HepG2 (cell line): ENCODE measurements around the gene ADGRL1. TPM values are rescaled to one million over a fixed set of nuclear protein-coding genes. Genes with fewer than 3 reads are reported as not detected.
A peak's percentile ranks its signal among the peaks of the same experiment; 100 is the strongest.

Experiments
- CREB1 ChIP-seq, 2 experiments: fragments of 450-650 bp in 1 of 2; IDR thresholded peaks; 2 replicates each; pipeline ENCODE4 v1.6.1; 2016 to 2017; ENCODE audit warnings: control low read depth in 1 of 2, mild to moderate bottlenecking in 1 of 2, missing compliant biosample characterization in 1 of 2, missing genetic modification characterization in 1 of 2
- DBP ChIP-seq: sonication (generic); formaldehyde crosslinking; IDR thresholded peaks from 2 replicates; pipeline ENCODE4 v1.4.0; 2020; ENCODE audit warnings: missing genetic modification reagents; ENCODE audit errors: not compliant biosample characterization
- HOXA5 ChIP-seq: sonication (generic); formaldehyde crosslinking; IDR thresholded peaks from 2 replicates; pipeline ENCODE4 v1.4.0; 2020; ENCODE audit warnings: missing genetic modification reagents
- MZF1 ChIP-seq: sonication (generic); formaldehyde crosslinking; IDR thresholded peaks from 2 replicates; pipeline ENCODE4 v1.8.1; 2023; ENCODE audit warnings: mild to moderate bottlenecking, missing genetic modification reagents, borderline replicate concordance
- POGK ChIP-seq: sonication (generic); formaldehyde crosslinking; conservative IDR thresholded peaks from 2 replicates; pipeline ENCODE4 v1.8.0; 2022; ENCODE audit warnings: mild to moderate bottlenecking, moderate library complexity, missing genetic modification reagents
- POGZ ChIP-seq: sonication (generic); formaldehyde crosslinking; IDR thresholded peaks from 2 replicates; pipeline ENCODE4 v1.4.0; 2020; ENCODE audit warnings: mild to moderate bottlenecking, missing genetic modification reagents
- SMYD3 ChIP-seq: sonication (generic); formaldehyde crosslinking; IDR thresholded peaks from 2 replicates; pipeline ENCODE4 v1.8.1; 2023; ENCODE audit warnings: mild to moderate bottlenecking, missing genetic modification reagents
- SSRP1 ChIP-seq: IDR thresholded peaks from 2 replicates; pipeline ENCODE4 v1.6.1; 2016; ENCODE audit warnings: control low read depth
- STAG1 ChIP-seq: sonication (generic); formaldehyde crosslinking; IDR thresholded peaks from 2 replicates; pipeline ENCODE4 v1.4.0; 2020; ENCODE audit warnings: missing genetic modification reagents
- ZNF224 ChIP-seq: sonication (generic); formaldehyde crosslinking; IDR thresholded peaks from 2 replicates; pipeline ENCODE4 v1.5.0; 2020; ENCODE audit warnings: mild to moderate bottlenecking, missing genetic modification reagents
- ZNF367 ChIP-seq: sonication (generic); formaldehyde crosslinking; IDR thresholded peaks from 2 replicates; pipeline ENCODE4 v1.4.0; 2020; ENCODE audit warnings: missing genetic modification reagents, borderline replicate concordance
- ZNF569 ChIP-seq: sonication (generic); formaldehyde crosslinking; IDR thresholded peaks from 2 replicates; pipeline ENCODE4 v1.5.0; 2020; ENCODE audit warnings: mild to moderate bottlenecking, missing genetic modification reagents, moderate library complexity, borderline replicate concordance
- ZSCAN5A ChIP-seq: sonication (generic); formaldehyde crosslinking; IDR thresholded peaks from 2 replicates; pipeline ENCODE4 v1.8.0; 2022; ENCODE audit warnings: mild to moderate bottlenecking, missing genetic modification reagents, borderline replicate concordance
- polyA plus RNA-seq, 8 experiments: library from polyadenylated mRNA; depleted of rRNA in 3 of 8; stranded (reverse) in 7 of 8; unstranded in 1 of 8; fragments of >200 nt; fragmentation: Illumina TruSeq in 4 of 8; extraction: Trizol in 4 of 8; gene quantifications; 2 replicates each; pipeline versions ENCODE4 v1.2.1 to v1.2.3, GENCODE V29; 2011 to 2016; ENCODE audit warnings: low read depth in 4 of 8, missing spikeins in 1 of 8, mixed read lengths in 1 of 8; ENCODE audit not compliant: insufficient read depth in 1 of 8
- total RNA-seq, 5 experiments: library from RNA; depleted of rRNA; stranded (reverse); fragments of >200 nt; fragmentation: Illumina TruSeq; extraction: Trizol; gene quantifications; 2 replicates each; pipeline ENCODE4 v1.2.3, GENCODE V29; 2016; ENCODE audit warnings: low read depth in 1 of 5
- TF ChIP-seq, protein P1 (sequence below): sonication (generic); formaldehyde crosslinking; IDR thresholded peaks from 2 replicates; pipeline ENCODE4 v1.8.0; 2022; ENCODE audit warnings: mild to moderate bottlenecking, missing genetic modification reagents; ENCODE audit not compliant: insufficient replicate concordance
- TF ChIP-seq, protein P2 (sequence below): sonication (generic); formaldehyde crosslinking; IDR thresholded peaks from 2 replicates; pipeline ENCODE4 v1.4.0; 2020; ENCODE audit warnings: missing genetic modification reagents, borderline replicate concordance
- TF ChIP-seq, protein P3 (sequence below): sonication (generic); formaldehyde crosslinking; IDR thresholded peaks from 2 replicates; pipeline ENCODE4 v1.5.1; 2020; ENCODE audit warnings: mild to moderate bottlenecking, missing genetic modification reagents, borderline replicate concordance
- TF ChIP-seq, protein P4 (sequence below): sonication (generic); formaldehyde crosslinking; IDR thresholded peaks from 2 replicates; pipeline ENCODE4 v1.5.0; 2020; ENCODE audit warnings: missing genetic modification reagents

ADGRL1 gene
- total and polyA plus RNA-seq, 2 of the 13 experiments (the other 11 are each of a cell fraction or from before 2014, with no cell fraction given), result 0.49 to 1.7 TPM

DNA sequence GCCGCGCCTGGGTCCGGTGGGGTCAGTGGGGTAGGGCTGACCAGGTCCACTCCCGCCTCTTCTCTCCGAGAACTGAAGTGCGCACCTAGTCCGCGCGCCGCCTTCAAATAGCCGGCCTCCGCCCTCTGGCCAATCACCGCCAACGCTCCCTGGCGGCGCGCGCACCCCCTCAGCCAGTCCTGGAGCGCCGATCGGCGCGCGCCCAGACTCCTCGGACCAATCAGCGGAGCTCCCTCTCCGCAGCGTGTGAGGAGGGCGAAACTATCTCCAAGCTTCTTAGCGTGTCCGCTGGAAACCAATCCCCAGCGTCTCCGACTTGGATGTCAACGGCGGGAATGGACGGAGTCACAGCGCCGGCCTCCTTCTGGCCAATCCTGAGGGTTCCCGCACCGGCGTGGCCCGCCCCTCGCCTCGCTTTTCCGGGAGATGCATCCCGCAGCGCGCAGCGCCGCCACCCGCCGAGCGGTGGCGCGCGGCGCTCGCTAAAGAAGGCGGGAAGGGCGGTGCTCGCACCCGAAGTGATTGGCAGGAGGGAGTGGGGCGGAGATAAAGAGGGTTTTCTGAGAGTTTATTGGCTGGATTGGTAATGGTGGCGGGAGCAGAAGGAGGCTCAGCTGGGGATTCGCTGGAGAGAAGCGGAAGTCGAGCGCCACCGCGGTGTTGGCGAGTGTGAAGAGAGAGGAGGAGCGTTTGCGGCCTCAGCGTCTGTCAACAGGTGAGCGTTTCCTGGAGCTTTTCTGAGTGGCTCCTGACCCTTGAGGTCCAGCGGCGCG is 69.3 kb downstream of the ADGRL1 start, which contains the start of gene ASF1B (continued):
- TF ChIP-seq DBP (CRISPR knock-in tag), result no peak
- TF ChIP-seq MZF1, result no peak
- TF ChIP-seq POGZ (CRISPR knock-in tag), result peak; percentile 68
- TF ChIP-seq, protein P1, sequence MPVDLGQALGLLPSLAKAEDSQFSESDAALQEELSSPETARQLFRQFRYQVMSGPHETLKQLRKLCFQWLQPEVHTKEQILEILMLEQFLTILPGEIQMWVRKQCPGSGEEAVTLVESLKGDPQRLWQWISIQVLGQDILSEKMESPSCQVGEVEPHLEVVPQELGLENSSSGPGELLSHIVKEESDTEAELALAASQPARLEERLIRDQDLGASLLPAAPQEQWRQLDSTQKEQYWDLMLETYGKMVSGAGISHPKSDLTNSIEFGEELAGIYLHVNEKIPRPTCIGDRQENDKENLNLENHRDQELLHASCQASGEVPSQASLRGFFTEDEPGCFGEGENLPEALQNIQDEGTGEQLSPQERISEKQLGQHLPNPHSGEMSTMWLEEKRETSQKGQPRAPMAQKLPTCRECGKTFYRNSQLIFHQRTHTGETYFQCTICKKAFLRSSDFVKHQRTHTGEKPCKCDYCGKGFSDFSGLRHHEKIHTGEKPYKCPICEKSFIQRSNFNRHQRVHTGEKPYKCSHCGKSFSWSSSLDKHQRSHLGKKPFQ (CRISPR knock-in tag), result peak; percentile 44
- peak; percentile 74 for TF ChIP-seq POGK
- TF ChIP-seq, protein P2, sequence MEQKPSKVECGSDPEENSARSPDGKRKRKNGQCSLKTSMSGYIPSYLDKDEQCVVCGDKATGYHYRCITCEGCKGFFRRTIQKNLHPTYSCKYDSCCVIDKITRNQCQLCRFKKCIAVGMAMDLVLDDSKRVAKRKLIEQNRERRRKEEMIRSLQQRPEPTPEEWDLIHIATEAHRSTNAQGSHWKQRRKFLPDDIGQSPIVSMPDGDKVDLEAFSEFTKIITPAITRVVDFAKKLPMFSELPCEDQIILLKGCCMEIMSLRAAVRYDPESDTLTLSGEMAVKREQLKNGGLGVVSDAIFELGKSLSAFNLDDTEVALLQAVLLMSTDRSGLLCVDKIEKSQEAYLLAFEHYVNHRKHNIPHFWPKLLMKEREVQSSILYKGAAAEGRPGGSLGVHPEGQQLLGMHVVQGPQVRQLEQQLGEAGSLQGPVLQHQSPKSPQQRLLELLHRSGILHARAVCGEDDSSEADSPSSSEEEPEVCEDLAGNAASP (CRISPR knock-in tag), result peak; percentile 60; the same call in 1 of the 2 replicates
- peak; percentile 79 for TF ChIP-seq CREB1 (IDR thresholded peaks at IDR 0.05)
- peak; percentile 89 for TF ChIP-seq CREB1 (CRISPR knock-in tag; IDR thresholded peaks at IDR 0.05)
- peak; percentile 70; the same call in 1 of the 2 replicates for TF ChIP-seq ZSCAN5A
- TF ChIP-seq SSRP1, result no peak
- TF ChIP-seq, protein P3, sequence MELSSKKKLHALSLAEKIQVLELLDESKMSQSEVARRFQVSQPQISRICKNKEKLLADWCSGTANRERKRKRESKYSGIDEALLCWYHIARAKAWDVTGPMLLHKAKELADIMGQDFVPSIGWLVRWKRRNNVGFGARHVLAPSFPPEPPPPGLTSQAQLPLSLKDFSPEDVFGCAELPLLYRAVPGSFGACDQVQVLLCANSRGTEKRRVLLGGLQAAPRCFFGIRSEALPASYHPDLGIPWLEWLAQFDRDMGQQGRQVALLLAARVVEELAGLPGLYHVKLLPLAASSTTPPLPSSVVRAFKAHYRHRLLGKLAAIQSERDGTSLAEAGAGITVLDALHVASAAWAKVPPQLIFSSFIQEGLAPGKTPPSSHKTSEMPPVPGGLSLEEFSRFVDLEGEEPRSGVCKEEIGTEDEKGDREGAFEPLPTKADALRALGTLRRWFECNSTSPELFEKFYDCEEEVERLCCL, result peak; percentile 84; the same call in 1 of the 2 replicates
- peak; percentile 83 for TF ChIP-seq SMYD3 (CRISPR knock-in tag)
- TF ChIP-seq ZNF569 (CRISPR knock-in tag), result peak; percentile 87; the same call in 1 of the 2 replicates
- peak; percentile 68; the same call in 1 of the 2 replicates for TF ChIP-seq ZNF367 (CRISPR knock-in tag)
- TF ChIP-seq STAG1 (CRISPR knock-in tag), result peak; percentile 77
- peak; percentile 19; the same call in 1 of the 2 replicates for TF ChIP-seq HOXA5 (CRISPR knock-in tag)
- peak; percentile 53; the same call in 1 of the 2 replicates for TF ChIP-seq ZNF224 (CRISPR knock-in tag)
- TF ChIP-seq, protein P4, sequence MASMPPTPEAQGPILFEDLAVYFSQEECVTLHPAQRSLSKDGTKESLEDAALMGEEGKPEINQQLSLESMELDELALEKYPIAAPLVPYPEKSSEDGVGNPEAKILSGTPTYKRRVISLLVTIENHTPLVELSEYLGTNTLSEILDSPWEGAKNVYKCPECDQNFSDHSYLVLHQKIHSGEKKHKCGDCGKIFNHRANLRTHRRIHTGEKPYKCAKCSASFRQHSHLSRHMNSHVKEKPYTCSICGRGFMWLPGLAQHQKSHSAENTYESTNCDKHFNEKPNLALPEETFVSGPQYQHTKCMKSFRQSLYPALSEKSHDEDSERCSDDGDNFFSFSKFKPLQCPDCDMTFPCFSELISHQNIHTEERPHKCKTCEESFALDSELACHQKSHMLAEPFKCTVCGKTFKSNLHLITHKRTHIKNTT (CRISPR knock-in tag), result no peak
